Esophagus squamous epithelium (tissue), 4 donors: ENCODE measurements around the gene HBS1L.

ENCODE experiments used
- CTCF ChIP-seq, 6 experiments: fragments of 450-650 bp in 4 of 6; fragments of 200-600 bp in 2 of 6; sonication (generic) in 2 of 6; IDR thresholded peaks; one replicate each; pipeline ENCODE4 v1.5.1; 2016 to 2019; ENCODE audit warnings: antibody characterized with exemption in 6 of 6, mild to moderate bottlenecking in 4 of 6, moderate library complexity in 4 of 6
- POLR2A ChIP-seq, 4 donors: fragments of 450-650 bp; IDR thresholded peaks; one replicate each; pipeline ENCODE4 v1.6.1; 2017; ENCODE audit warnings: antibody characterized with exemption in 4 of 4, mild to moderate bottlenecking in 4 of 4, moderate library complexity in 3 of 4

DNA sequence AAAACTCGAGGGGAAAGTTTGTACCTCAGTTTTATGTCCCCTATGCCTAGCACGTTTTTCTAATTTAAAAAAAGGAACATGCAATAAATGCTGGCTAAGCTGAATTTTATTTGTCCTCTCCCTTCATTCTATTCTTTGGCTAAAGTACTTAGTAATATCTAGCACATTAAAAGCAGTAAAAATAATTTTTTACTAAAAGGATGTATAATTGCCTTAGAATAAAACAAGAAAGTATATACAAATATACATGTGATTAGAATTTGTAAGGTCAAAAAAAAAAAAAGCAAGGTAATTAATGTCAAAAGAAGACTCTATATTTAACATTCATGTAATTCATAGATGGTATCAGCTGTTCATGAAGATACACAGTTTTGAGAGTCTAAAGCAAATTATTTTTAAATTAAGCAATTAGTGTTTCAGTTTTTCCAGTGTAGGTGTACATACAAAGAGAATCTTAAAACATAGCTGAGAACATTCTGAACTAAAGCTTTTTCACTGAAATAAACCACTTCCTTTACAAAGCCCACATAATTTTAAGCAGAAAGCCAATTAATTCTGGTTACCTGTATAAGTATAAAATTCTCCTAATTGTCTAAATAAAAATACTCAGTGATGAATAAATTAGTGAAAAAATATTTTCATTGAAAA lies 32.4 kb downstream of the HBS1L start:
- no peak for TF ChIP-seq CTCF (IDR thresholded peaks at IDR 0.05)
- TF ChIP-seq POLR2A (IDR thresholded peaks at IDR 0.05): no peak
